Stimulated activated CD8-positive, alpha-beta memory T cell treated with anti-CD3 and anti-CD28 coated beads, Interleukin-7, amount 100 ng/mL, for 1 hour (primary cell): Measurements from ENCODE around the gene ABL1.

Experiments used
- DNase-seq, 2 donors: peaks; one replicate each; pipeline ENCODE4 v3.0.0-alpha.2; 2020; ENCODE audit warnings: low read depth in 2 of 2

The ABL1 gene

DNA sequence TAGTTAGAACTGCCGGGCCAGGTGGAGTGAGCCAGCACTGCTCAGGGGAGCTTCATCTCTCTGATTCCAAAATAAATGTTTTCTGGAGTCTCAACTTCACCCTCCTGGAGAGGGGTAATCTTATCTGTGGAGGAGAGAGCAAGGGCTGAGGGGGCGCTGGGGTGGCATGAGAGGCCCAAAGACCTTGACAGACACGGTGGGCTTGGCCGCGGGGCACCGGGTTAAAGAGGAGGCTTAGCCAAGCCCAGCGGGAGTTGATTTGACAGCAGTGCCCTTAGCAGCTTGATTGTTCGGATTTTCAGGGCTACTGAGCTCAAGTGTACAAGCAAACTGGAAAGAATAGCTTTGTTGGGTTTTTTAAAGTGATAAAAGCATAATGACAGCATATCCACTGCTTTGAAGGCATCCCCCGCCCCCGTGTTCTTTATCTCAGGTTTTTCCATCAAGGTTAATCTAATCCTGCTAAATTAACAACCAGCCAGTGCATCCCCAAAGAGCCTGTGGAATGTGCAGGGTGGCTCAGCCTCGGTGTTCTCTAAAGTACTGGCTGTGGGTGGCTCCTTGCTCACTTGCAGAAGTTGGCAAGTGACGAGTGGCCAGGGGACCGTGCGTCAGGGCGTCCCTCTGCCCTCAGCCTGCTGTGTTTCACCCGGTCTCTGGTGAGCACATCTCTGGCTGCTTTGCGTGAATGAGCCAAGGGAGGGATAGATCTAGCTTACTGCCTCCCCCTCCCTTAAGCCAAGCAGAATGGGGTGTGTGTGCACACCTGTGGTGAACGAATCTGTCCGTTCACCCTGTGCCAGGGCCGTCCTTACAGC is 56.0 kb downstream of the ABL1 start:
- no peak for DNase-seq

DNA sequence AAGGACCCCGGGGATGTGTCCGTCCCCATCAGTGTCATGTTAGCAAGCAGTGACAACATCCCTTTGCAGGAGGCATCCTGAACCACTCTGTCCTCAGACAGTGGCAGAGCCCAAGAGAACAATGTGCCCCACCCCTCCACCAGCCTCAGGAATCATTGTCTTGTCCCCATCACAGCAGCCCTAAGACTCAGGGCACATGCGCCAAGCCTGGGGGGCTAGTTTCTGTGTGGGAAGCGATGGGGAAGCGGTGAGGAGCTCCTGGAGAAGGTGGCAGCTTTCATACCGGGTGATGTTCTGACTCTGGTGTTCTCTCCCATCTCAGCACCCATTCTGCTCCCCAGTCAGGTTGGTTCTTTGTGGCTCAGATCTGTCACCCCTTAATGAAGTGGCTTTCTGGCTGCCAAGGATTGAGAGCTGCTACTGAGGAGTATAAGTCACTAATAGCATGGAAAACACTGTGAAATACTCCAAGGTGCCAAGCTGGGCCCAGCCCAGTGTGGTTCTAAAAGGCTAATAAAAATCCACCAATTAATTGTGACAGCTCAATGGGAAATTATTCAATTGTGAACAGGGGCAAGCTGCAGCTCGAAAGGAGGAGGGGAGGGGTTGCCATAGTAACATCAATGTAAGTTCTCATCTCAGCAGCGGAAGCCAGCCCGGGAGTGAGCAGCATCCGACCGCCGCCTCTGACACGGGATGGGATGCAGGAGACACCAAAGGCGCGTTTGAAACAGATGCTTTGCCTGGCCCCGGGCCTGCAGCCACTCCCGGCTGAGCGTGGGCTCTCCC is 56.8 kb downstream of the ABL1 start:
- DNase-seq, result no peak

DNA sequence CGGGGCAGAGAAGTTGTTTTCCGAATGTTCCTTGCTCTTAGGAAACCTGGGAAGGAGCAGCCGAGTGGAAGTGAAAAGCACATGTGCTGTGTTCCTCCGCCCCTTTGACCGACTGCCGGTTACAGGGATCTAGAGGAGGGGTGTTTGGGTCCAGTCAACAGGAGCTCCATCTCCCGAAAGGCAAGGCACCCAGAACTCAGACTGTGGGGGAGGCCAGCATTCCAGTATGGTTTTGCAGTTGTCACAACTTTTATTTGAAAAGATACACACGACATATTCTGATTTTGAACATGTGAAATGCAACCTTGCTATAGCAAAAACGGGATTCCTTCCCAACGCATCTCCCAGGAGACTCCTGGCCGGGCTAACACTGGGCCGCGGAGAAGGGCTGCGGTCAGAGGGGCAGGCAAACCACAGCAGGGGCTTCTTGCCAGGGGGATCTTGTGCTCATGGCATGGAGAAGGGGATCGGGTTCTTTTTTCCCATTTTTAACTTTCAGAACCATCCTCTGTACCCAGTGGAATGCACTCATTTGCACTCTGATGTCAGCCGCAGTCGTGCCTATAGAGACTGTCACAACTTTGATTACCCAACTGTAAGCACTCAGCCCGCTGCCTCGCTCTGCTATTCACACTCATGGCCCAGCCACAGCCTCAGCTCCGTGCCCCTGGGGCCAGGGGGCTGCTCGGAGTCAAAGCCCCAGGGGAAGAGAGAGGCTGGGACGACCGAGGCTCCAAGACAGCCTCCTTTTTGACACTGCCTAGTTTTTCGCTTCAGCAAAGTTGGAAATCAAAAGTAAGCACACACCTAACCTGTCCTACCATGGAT is 57.6 kb downstream of the ABL1 start:
- no peak for DNase-seq

DNA sequence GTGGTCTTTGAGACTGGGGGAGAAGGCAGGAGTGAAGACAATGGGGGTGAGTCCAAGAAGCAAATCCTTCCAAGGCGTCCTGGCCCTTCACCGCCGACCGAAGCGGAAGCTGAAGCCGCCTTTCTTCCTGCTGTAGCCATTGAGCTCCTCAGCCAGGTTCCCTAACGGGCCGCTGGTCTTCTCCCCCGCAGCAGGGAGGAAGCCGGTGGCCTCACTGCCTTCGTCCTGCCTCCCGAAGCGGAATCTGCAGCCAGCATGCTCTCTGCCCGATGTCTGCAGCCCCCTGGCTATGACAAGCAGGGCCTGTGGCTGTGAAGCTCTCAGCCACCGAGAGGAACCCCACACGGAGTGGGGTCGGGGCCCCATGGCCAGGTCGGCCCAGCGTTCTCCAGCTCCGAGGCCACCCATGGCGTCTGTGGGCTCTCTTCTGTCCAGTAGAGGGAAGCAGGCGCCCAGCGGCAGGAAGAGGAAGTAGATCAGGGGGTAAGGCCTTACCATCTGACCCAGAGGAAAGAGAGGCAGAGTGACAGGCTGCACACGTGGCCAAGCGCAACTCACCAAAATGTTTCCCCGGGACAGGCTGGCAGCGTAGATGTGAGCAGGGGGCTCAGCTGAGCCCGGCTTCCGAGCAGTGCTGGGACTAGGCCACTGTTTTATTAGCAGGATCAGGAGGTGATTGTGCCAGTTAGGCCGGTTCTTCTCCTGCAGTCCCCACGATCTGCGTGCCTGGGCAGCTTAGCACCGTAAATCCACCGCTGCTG is 58.5 kb downstream of the ABL1 start:
- no peak for DNase-seq

DNA sequence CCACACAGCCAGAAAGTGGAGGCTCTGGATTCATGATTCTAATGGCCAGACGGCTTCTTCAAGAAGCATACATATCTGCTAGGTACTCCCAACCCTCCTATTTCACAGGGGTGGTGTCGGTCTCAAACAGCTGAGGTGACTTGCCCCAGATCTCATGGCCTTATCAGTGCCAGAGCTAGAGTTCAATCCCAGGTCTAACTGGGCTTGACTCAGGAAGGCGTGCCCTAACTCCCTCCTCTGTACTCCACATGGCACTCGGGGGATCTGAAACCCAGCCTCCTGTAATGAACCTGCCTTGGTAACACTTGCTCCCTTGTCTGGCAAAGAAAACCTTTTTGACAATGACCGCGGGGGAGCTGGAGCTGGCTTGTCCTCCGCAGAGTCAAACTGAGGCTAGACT is 59.5 kb downstream of the ABL1 start:
- DNase-seq, result no peak

DNA sequence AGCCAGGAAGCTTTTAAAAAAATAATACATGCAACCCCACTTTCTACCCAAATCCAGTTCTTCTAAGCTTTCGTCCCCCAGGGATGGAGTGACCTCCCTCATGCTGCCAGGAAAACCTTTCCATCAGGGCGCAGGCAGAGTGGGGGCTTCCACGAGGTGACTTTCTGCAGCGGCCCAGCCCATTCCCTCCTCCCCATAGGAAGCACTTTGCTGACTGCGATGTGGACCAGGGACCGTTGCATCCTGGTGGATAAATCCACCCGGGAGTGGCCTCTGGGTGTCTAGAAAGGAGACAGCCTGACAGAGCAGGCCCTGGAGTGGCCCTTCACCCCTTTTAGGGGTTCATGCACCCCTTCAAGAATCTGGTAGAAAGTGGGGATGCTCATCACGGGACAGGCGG is 60.0 kb downstream of the ABL1 start:
- DNase-seq, result no peak

DNA sequence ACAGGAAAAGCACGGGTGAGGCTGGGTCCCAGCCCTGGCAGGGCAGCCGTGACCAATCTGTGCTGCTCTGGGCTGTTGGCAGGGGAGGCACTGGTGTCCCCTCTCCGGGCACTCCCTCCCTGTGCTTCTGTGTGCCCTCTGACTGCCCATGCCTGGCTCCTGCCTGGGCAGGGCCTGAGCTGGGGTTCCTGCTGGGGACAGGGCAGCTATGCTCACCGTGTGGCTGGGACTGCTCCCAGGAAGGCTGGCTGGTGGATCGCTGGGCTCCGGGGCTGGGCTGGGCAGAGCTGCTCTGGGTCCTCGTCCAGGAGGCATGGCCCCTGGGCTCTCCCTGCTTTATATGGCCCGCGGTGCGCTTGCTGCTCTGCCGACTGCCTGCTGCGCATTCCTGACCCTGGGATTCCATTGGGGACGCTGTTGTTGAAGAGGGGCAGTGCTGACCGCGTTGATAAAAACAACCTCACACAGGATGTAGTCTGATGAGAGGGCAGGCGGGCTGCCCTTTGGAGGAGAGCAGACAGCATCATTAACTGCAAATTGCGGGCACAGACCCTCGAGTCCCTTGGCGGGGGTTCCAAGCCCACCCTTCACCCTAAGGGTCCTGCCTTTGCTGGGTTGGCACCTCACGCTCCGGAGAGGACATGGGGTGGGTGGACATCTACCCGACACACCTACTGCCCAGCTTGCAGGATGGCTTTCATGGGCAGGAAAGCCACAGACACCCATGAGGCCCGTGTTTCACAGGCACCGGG is 60.6 kb downstream of the ABL1 start:
- DNase-seq, result no peak

DNA sequence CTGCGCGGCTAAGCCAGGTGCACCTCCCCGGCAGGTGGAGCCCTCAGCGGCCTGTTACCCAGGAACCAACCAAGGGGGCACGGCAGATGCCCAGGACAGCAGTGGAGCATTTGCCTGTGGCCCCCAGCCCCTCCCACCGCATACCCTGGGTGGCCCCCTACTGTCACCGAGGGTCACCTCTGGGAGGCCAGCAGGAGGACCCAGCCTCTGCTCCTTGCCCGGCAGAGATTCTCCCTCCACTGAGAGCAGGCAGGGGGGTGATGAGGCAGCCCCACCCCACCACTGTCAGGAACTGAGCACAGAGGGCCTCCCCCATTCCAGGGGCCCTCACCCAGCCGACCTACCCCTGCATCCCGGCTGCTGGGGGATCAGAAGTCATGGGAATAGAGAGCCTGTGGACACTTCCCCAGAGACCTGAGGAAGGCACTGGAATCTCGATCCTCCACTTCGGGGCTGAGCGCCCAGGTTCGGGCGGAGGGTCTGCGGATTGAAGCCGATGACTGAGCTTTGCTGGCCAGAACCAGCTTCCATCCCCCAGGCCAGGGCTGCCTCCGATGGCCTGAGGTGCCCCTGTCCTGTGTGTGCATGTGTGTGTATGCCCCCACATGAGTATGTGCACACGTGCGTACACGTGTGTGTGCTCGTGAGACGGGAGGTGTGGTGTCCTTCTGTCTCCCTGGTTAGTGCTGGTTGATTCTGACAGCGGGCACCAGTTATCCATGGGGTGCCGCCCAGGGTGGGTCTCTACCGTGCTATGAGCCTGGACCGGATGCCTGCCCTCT is 61.4 kb downstream of the ABL1 start, which contains the start of gene QRFP:
TSS of gene QRFP (minus strand) at position 580 of the 782 bp plus-strand sequence. CDS start 2,974 bp downstream, outside the sequence.
- no peak for DNase-seq

DNA sequence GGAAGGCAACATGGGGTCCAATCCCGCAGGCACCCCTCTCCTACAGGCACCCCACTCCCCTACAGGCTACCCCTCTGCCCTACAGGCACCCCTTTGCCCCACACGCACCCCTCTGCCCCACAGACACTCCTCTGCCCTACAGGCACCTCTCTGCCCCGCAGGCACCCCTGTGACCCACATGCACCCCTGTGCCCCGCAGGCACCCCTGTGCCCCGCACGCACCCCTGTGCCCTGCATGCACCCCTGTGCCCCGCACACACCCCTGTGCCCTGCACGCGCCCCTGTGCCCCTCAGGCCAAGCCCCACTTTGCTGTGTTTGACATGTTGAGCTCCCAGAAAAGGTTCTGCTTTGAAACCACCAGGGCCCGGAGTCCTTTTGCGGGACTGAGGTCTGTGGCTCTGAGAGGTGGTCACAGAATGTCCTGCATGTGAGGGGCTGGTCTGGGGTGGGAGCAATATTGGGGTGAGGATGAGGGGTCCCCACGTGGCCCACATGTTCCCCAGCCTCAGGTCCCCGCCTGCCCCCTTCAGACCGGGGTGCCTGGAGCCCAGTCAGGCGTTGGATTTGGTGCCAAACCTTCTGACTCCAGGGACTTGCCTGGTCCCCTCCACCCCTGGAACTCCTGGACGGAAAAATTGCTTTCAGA is 62.2 kb downstream of the ABL1 start:
- DNase-seq, result no peak

DNA sequence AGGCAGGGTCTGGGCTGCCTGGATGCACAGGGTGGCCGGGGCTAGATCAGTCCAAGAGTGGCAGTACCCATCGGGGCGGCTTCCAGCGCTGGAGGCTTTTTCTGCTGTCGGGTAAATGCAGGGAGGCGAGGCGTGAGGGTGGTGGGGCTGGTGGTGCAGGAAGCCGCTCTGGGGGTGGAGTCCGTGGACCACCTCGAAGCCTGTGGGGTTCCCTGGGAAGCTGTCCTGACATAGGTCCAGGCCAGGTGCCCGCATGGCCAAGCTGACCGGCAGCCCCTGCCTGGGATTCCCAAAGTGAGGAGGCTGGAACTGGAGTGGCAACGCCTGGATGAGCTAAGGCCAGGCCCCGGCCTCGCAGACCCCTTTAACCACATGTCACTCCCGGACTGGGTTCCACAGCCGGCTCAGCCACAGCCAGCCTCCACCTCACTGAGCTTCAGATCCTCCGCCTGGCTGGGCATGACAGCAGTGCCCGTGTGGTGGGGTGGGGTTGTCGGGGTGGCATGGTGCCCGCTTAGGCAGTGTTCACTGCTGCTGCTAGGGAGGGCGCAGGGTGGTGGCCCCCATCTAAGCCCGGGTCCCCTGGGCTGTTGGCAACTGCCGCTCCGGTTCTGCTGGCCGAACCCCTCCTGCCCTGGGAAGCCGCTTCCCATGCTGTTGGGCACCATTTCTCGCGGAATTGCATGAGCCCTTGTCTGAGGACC is 62.9 kb downstream of the ABL1 start:
- DNase-seq, result no peak

DNA sequence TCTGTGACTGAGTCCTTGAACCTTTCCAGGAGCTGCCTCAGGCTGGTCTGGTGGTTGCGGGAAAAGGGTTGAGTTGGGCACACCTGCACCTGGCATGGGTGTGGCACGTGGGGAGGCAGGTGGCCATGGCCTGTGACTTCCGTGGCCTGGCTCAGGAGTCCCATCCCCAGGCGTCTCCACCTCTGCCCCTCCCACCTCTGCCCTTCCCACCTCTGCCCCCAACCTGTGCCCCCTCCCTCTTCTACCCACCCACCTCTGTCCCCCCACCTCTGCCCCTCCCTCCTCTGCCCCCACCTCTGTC is 63.4 kb downstream of the ABL1 start:
- DNase-seq, result no peak

DNA sequence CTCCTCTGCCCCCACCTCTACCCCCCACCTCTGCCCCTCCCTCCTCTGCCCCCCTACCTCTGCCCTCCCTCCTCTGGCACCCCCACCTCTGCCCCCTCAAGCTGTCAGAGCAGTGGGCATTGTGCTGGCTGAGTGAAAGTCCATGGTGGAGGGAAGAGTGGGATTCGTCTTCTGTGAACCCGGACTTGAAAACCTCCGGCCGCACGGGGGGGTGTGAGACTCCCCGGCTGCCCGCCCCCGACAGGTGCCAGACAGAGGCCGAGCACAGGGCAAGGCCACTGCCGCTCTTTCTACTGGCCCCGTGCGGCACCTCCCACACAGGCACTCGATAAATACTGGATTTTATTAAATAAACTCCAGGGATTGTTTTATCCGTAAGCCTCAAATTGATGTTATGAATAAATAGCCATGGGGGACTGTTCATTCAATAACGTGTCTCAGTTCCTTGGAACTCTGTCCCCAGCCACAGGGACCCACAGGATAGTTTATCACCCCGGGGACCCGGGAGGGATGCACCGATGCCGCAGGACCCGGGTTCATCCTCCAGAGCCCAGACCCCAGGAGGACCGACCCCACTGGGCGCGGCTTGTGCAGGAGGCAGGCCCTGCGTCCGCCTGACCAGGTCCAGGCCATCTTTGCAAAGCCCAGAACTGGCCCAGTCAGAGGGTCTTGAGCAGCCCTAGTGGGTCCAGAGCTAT is 64.1 kb downstream of the ABL1 start:
- DNase-seq, result no peak

DNA sequence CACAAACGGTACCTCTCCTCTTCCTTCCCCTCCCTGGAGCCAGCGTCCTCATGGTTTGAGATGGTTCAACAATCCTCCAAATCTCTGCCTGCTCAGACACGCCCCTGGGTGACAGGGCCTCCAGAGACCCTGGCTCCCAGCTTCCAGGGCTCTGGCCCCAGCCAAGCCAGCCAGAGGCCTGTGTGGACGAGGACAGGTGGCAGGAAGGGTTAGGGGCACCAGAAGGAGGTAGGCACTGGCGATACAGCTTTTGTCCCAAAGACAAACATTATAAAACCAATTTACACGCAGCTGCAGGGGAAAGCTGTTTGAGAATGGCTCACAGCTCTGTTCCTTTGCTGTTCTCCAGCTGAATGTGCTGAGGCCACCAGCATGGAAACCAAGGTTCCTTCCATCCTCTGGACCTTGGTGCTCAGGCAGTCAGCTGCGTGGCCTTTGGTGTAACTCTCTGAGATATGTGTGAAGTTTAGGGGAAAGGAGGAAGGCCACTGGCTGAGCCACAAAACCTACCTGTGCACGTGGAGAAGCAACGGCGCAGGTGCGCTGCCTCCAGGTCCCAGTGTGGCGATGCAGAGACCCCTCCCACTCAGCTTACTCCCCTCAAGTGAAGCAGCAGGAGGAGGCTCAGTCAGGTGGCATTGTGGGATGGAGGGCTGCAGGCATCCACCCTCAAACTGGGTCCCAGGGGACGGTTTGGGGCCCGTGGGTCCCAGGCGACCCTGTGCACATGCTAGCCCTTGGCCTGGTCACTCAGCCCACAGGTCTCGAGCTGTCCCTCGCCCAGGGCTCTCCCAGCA is 65.8 kb downstream of the ABL1 start:
- no peak for DNase-seq

DNA sequence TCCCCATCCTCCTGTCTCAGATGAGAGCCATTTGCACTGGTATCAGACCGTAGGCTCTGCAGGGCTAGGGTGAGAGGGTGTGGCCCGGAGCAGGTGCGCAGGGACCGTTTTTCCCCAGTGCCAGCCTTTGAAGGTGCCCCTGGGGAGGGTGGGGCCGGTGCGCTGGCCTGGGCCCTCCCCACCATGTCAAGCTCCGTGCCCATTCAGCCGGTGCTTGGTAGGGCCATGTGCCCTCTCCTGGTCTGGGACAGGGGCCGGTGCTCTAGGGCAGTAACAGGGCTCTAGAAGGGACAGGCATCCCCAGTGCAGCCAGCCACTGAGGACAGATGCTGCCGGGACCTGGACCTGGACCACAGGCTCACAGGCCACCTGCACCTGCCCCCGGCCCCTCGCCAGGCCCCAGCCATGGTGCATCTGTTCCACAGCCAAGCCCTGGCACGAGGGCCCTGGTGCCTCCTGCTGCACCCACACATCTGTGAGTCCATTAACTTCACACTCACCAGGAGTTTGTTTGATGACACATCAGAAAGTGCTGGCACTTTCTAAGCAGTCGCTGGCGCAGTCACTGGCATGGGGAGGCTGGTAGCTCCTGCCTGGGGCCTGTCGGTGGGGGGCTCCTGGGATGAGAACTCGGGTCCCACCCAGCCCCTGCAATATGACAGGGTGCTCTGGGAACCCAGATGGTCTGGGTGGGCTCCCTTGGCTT is 66.6 kb downstream of the ABL1 start:
- no peak for DNase-seq

DNA sequence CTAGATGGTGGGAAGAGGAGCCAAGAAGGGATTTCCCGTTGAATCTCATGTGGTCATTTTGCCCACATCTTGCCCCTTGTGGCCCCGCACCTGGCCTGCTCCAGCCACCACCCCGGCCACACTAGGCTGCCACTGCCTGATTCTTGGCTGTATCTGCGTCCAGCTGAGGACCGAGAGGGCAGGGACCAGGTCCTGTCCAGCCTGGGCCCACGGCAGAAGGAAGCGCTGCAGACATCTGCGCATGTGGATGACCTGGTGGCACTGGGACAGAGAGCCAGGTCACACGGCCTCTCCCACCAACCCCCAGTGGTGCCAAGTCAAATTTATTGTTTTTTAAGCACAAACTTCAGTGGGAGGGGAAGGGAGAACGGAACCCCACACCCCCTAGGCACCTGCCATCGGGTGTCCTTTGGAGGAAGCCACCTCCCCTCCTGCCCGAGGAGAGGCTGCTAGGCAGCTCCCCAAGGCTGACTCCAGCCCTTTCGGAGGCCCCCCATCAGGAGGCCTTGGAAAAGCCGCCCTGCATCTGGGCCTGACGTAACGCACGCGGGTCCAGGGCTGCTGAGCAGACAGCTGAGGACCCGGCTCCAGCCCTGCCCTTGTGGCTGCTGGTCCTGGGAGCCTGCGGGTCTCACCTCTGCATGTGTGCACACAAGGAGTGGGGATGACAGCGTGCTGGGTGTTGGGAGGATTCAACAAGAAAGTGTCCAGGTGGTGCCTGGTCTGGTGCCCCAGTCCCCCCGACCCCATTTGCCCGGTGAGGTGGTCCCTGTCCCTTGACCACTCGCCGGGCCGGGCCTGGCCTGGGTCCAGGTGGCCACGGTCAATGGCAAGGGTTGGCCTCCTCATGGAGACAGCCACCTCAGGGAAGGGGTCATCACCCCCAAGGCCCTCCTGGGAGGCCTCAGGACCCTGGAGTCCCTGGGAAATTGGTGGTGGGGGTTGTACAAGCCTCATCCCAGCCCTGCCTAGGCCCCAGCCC is 67.4 kb downstream of the ABL1 start:
- no peak for DNase-seq
